GM21737 (cell line): ENCODE results near the gene GPR62.
"Not testable (repeated sequence)": the region's sequence is repeated elsewhere in the genome, so short reads cannot be mapped to it uniquely, and the experiment has no call there.

Experiments
- ATAC-seq: cut with Tn5 transposase; IDR thresholded peaks from one replicate; pipeline ENCODE4 v1.9.1; 2021; ENCODE audit warnings: mild to moderate bottlenecking, moderate library complexity; ENCODE audit not compliant: unreplicated experiment

Gene GPR62, protein sequence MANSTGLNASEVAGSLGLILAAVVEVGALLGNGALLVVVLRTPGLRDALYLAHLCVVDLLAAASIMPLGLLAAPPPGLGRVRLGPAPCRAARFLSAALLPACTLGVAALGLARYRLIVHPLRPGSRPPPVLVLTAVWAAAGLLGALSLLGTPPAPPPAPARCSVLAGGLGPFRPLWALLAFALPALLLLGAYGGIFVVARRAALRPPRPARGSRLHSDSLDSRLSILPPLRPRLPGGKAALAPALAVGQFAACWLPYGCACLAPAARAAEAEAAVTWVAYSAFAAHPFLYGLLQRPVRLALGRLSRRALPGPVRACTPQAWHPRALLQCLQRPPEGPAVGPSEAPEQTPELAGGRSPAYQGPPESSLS

DNA sequence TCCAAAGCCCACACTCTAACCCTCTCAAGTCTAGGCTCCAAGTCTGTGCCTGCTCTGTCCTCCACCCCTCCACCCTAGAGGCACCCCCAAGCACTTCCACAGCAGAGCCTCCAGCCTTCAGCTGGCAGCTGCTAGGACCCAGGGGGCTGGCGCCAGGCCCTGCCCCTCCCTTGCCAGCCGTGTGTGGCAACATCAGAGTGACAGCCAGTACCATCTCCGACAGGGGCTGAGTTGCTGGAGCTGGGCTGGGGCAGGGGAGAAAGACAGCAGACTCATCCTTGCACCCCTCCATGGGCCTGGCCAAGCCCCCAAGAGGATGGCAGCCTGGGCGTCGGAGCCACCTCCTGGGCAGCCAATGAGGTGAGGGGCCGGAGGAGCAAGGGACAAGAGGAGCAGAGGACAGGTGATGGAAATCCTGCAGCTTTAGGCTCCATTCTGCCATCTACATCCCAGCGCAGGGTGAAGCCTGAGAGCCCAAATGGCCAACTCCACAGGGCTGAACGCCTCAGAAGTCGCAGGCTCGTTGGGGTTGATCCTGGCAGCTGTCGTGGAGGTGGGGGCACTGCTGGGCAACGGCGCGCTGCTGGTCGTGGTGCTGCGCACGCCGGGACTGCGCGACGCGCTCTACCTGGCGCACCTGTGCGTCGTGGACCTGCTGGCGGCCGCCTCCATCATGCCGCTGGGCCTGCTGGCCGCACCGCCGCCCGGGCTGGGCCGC, at the start of gene GPR62:
TSS of gene GPR62 (plus strand) at position 207 of the 718 bp plus-strand sequence. CDS start at position 479, 272 bp downstream.
- ATAC-seq: no peak

DNA sequence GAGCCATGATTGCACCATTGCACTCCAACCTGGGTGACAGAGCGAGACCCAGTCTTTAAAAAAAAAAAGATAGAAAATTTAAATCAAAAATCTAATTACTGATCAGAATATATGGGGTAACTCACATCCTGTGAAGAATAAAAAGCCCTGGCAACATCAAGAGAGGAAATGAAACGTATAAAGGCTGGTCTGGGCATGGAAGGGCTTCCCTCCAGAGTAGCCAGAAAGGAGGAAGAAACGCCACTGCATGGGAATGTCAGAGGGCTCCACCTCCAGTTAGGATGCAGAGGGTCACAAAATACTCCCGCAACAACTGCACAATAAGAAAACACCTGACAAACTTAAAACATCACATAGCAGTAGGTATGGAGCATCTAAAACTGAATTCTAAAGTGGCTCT, 47.2 kb upstream of the GPR62 start:
- ATAC-seq: no peak

DNA sequence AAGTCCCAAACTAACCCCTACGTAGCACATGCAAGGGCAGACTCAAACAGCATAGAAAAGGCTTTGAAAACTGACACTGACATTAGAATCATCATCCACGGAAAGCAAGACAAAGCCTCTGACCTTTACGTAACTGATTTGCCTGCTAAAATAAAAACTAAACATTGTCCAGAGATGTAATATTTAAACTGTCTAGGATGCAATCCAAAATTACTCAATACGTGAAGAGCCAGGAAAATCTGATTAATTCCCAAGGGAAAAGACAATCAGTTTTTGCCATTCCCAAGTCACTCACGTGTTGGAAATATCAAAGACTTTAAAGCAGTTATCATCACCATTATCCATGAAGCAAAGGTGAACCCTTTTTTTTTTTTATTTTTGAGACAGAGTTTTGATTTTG, 38.8 kb upstream of the GPR62 start:
- no peak for ATAC-seq

DNA sequence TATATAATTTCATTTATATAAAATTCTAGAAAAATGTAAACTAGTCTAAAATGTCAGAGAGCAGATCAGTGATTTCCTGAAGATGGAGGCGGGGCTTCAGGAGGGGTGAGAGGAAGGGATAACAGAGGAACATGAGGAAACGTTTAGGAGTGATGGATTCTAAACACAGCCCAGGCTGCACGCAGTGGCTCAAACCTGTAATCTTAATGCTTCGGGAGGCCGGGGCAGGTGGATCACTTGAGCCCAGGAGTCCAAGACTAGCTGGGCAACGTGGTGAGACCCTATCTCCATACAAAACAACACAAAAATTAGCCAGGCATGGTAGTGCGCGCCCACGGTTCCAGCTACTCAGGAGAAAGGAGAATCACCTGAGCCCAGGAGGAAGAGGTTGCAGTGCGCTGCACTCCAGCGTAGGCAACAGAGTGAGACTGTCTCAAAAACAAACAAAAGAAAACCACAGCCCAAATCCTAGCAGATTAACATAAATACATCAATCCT, 34.1 kb upstream of the GPR62 start:
- ATAC-seq: no peak

DNA sequence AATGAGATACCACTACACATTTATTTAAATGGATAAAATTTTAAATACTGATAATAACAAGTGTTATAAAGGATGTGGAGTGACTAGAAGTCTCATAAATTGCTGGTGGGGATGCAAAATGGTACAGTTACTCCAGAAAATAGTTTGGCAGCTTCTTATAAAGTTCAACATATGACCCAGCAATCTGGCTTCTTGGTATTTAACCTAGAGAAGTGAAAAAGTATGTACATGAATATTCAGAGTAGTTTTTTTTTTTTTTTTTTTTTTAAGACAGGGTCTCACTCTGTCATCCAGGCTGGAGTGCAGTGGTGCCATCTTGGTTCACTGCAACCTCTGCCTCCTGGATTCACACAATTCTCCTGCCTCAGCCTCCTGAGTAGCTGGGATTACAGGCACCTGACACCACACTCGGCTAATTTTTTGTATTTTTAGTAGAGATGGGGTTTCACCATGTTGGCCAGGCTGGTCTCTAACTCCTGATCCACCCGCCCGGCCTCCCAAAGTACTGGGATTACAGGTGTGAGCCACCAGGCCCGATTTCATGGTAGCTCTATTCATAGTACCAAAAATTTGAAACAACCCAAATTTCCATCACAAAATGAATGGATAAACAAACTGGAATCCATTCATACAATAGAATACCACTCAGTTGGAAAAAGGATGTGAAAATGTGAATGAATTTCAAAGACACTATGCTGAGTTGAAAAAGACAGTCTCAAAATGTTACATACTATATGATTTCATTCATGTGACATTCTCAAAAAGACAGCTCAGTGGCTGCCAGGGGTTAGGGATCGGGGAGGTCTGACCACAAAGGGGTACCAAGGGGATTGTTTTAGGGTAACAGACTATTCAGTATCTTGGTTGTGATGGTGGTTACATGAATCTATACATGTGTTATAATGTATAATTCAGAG, 27.9 kb upstream of the GPR62 start:
- ATAC-seq: no peak

DNA sequence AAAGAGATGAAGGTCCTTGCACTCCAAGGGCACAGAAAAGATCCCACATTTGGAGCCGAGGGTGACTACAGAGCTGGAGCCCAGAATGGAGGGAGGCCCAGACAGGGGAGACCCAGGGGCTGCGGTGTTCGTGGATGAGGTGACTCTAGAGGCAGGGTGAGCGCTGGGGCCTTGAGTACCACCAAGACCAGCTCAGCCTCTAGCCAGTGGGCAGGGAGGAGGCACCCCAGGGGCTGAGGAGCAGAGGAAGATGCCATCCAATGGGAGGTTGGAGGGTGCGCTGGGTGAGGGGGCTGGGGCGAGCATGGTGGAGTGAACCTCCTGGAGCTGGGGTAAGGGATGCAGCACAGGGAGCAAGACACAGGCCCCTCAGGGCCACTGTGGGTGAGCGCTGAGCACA, 26.7 kb upstream of the GPR62 start:
- ATAC-seq: no peak

DNA sequence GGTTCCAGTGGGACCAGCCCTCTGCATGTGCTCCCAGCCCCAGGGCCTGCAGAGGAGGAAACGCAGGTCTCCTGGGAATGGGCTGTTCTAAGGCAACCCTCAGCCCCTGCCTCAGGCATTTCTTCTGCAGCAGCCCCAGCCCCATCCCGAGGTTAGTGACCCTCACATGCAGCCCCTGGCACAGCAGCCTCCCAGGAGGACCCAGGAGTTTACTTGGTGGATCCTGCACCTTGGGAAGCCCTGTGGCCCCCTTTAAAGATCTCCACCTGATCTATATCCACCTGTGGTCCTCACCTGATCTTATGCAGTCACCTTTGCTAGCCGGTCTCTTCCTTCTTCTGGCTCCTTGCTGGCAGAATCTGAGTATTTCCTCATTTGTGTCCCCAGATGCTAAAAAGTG, 26.2 kb upstream of the GPR62 start:
- ATAC-seq: not testable (repeated sequence)

DNA sequence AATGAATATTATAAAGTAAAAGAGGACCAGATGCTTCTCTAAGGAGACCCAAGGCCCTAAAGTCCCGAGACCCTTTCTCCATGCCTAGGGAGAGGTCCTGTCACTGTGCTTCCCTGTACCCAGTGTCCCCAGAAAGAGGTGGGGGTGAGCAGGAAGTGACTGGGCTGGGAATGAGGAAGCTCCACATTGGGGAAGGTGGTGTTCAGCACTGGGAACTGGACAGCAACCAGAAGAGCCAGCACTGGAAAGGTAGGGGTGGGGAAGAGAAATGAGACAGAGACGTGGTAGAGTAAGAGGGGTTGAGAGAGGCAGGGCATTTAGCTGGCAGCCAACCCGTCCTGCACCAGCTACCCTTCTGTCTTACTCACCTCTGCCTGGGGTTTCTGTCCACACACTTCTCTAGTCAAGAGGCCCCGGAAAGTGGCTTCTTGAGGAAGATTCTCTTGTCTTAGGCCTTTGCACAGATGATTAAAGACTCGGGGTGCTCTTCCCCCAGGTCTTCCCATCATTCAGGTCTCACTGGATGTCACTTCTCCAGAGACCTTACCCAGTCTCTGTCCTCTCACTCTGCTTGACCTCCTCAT, 25.7 kb upstream of the GPR62 start:
- ATAC-seq: no peak

DNA sequence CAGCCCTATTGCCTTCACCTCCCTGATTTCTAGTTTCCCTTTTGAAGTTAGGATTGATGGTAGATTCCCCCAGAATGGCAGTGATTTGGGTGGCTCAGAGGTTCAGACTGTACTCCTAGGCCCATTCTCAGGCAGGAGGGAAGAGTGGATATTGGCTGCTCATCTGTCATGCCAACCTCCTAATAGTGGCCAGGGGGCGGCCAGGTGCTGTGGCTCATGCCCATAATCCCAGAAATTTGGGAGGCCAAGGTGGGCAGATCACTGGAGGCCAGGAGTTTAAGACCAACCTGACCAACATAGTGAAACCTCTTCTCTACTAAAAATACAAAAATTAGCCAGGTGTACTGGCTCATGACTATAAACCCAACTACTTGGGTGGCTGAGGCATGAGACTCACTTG, 24.7 kb upstream of the GPR62 start:
- no peak for ATAC-seq

DNA sequence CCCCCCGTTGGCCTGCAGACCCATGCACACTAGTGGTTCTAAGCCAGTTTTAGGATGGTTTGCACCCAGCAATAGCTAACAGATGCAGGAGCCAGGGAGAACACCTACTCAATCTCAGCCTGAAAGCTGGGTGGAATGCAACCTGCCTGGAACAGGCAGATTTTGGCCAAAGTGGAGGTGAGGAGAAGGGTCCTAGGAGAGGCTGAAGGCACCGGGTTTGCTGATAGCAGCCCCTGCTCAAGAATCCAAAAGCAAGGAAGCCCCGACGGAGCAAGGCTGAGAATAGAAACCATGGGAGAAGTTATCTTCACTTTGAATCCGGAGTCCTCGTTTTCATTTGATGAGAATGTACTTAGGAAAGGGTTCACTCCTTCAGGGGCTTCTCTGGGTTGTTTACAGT, 23.4 kb upstream of the GPR62 start:
- no peak for ATAC-seq

DNA sequence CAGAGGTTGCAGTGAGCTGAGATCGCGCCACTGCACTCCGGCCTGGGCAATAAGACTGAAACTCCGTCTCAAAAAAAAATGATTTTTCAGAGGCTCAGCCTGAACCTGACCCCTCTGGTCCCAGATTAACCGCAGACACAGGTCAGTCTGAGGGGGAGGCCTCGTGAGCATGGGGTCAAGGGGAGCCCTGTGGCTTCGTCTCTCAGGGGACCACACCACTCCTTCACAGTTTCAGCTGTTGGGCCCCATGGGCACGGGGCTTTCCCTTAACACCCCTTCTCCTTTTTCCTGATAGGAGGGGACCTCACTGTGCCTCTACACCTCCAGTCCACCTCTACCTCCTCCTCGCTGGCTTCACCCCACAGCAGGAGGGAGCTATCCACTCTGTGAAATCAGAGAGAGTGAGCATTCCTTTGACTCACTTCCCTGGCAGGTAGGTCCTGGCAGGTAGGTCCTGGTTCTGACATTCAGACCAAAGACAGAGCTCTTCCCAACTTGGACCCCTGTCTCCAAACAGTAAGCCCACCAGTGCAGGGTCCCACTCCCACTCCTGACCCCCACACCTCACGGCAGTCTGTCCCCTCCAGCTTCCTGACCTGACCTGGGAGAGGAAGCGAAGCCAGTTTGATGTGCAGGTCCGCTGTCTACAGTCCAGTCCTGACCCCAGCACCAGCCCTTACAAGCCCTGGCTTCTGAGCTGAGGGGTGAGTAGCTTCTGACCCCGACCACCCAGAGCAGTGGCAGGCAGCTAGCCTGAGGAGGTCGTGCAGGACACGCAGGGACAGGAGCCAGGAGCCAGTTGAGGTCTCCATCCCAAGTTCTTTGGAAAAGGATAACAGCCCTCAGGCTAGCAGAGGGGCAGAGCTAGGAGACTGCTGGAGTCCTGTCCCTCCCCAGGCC, 22.5 kb upstream of the GPR62 start:
- no peak for ATAC-seq

DNA sequence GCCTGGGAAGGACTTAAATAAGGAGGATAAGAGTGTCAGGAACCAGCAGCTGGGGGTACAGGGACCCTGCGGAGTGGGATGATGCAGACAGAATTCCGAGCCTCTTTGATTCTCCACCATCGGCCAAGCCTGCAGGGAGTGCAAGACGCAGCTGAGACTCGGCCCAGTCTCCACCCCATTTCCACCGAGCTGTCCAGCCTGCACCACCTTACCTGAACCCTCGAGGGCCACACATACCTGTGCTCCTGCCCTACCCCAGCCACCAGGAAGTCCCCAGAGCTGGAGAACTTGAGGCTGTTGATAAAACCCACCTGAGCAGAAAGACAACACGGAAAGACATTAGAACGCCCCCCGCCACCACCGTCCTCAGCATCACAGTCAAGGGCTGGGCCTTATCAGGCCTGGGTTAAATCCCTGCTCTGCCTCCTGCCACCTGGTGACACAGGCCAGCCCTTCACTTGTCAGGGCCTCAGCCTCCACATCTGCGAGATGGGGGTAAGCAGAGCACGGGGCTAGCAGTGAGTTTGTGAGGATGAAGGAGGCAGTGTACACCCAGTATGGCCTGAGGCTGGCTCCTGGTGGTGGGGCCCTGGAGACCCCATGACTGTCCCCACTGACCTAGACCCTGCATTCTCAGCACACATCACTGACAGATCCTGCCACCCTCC, 21.6 kb upstream of the GPR62 start:
- no peak for ATAC-seq

DNA sequence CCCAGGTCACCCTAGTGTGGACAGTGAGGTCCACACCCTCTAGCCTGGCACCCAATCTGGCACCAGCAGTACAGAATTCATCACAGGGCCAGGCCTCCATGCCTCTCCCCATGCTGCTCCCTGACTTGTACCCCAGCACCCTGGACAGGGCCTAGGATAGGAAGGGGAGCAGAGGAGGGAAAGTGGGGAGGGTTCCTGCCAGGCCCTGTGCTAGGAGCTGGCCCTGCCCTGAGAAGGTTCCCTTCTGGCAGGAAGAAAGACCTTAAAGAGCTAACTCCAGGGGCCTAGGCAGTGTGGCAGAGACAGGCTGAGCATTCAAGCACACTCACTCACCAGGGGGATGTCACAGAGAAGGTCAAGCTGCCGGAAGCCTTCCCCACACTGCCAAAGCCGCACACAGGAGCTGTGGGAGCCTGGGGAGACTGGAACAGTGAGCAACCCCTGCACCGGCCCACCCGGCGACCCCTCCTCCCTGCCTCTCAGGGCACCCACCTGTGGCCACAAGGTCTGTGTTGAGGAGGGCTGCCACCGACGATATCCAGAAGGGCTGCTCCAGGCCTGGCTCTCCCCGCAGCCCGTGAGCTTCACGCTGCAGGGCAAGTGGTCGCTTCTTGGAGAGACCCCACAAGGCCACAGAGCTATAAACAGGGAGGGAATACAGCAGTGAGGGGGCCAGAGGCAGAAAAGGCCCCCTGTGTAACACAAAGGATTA, 20.9 kb upstream of the GPR62 start:
- no peak for ATAC-seq

DNA sequence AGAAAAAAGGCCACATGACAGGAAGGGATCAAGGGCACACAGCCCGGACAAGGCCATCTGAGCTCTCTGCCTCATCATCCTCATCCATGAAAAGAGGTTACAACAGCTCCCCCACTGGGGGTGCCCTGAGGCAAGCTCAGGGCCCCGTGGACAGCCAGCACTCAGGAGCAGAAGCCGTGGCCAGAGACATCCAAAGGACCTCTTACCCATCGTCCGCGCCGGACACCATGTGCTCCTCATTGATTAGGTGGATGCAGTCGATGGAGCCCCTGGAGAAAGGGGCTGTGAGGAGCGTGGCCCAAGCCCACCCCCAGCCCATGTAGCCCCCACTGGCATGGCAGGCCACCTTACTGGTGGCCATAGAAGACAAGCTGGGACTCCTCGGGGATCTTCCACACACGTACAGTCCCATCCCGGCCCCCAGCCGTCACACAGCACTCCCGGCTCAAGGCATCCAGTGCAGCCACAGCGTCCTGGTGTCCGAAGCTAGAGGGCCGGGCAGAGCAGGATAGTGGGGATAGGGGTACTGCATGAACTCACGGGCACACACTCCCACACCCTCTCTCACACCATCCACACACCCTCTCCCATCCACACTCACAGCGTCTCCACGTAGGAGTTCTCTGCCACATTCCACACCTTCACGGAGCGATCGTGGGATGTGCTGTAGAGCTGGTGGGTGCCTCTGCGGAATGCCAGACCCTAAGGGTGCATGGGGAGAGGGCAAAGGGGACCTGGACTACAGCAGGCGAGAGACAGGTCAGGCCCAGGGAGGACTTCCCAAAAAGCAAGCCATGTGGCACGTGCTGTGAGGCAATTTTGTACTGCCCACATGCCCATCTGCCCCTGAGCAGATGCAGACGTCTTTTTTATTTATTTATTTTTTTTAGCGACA, 19.9 kb upstream of the GPR62 start:
- no peak for ATAC-seq

DNA sequence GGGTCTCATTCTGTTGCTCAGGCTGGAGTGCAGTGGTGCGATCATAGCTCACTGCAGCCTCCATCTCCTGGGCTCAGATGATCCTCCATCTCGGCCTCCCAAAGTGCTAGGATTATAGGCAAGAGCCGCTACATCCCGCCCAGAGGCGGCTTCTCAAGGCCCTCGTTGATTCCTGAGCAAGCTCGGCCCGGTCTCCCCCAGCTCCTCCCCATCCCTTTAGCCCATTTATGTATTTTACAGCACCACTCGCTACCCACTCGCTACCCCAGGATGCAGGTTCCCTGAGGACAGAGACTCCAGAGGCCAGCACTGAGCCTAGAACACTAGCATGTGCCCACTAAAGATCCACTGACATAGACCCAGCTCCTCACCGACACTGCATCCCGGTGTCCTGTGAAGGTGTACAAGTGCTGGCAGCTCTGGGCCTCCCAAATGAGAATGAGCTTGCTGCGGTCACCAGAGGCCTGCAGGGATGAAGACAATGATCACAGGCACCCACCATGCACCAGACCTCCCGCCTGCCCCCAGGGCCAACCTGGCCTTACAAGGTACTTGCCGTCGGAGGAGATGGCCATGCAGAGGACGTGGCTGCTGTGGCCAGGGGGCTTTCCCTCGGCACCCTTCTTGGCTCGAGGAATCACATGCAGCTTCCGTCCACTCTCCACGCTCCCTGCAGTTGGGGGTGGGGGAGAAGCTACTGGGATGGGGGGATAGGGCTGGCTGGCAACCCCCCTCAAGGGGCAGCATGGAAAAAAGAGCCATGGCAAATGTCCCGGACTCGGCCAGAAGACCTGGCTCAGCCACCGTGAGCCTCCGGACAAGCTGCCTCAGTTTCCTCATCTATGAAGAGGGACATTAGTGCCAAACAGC, 19.1 kb upstream of the GPR62 start:
- no peak for ATAC-seq

DNA sequence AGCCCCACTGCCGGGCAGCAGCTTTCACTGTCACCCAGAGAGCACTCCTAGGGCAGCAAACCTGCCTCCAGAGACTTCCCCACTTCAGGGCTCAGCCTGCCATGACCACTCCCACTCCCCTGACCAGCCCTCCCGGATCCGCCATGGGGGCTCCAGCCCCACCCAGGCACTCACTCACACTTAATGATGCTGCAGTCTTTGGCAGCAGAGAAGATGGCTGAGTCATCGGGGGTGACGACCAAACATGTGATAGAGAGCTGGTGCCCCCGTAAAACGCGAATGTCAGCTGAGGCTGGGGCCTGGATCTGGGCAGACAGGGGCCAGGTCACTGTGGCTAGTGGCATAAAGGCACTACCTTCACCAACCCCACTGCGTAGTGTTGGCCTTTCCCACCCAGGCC, 18.2 kb upstream of the GPR62 start:
- ATAC-seq: no peak
